Measurements from ENCODE around the gene DLL4.

Gene DLL4

DNA sequence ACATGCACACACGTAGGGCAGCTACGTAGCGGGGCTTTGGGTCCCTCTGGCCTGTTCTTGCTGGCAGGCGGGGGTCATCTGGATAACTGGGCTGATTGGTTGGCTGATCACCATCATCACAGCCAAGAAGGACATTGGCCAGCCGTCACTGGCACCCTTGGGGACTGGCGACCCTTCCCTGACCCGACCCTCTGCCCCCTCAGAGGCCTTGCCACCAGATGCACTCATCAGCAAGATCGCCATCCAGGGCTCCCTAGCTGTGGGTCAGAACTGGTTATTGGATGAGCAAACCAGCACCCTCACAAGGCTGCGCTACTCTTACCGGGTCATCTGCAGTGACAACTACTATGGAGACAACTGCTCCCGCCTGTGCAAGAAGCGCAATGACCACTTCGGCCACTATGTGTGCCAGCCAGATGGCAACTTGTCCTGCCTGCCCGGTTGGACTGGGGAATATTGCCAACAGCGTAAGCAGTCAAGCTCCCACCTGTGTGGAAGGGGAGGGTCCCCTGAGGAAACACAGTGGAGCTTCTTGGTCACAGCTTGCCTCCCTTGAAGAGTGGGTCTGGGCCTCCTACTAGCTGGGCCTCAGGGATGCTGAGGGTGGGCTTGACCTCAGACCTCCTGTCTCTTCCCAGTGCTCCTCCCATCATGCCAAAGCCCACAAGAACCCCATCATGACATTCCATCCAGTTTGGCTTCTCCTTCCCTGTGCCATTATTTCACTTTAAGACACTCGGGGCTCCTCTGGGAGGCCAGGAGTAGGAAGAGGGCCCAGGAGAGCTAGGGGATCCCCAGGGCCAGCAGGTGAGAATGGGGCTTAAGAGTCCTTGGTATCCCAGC, 2.4 kb downstream of the DLL4 start:
- no peak for DNase-seq (ENCODE audit: low read depth)
- TF ChIP-seq, protein P1, sequence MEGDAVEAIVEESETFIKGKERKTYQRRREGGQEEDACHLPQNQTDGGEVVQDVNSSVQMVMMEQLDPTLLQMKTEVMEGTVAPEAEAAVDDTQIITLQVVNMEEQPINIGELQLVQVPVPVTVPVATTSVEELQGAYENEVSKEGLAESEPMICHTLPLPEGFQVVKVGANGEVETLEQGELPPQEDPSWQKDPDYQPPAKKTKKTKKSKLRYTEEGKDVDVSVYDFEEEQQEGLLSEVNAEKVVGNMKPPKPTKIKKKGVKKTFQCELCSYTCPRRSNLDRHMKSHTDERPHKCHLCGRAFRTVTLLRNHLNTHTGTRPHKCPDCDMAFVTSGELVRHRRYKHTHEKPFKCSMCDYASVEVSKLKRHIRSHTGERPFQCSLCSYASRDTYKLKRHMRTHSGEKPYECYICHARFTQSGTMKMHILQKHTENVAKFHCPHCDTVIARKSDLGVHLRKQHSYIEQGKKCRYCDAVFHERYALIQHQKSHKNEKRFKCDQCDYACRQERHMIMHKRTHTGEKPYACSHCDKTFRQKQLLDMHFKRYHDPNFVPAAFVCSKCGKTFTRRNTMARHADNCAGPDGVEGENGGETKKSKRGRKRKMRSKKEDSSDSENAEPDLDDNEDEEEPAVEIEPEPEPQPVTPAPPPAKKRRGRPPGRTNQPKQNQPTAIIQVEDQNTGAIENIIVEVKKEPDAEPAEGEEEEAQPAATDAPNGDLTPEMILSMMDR (IDR thresholded peaks at IDR 0.05; ENCODE audit: insufficient read depth, low read depth, low read length, missing control alignments) = no peak
- H3K4me3 ChIP-seq (ENCODE audit: low read depth, low read length) = no peak overlapping the region

DNA sequence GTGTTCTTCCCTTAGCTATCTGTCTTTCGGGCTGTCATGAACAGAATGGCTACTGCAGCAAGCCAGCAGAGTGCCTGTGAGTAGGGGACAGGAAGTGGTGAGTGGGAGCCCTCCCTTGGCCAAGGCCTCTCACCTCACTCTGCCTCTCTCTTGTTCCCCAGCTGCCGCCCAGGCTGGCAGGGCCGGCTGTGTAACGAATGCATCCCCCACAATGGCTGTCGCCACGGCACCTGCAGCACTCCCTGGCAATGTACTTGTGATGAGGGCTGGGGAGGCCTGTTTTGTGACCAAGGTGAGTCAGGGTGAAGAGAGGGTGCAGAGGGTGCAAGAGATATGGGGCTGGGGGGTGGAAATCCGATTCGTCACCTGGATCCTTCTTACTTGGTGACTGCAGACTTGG, 3.0 kb downstream of the DLL4 start:
- peak; percentile 39 for DNase-seq (ENCODE audit: low read depth)
- no peak overlapping the region for H3K4me3 ChIP-seq (ENCODE audit: low read depth, low read length)
- TF ChIP-seq, protein P1 (IDR thresholded peaks at IDR 0.05; ENCODE audit: insufficient read depth, low read depth, low read length, missing control alignments) = no peak

DNA sequence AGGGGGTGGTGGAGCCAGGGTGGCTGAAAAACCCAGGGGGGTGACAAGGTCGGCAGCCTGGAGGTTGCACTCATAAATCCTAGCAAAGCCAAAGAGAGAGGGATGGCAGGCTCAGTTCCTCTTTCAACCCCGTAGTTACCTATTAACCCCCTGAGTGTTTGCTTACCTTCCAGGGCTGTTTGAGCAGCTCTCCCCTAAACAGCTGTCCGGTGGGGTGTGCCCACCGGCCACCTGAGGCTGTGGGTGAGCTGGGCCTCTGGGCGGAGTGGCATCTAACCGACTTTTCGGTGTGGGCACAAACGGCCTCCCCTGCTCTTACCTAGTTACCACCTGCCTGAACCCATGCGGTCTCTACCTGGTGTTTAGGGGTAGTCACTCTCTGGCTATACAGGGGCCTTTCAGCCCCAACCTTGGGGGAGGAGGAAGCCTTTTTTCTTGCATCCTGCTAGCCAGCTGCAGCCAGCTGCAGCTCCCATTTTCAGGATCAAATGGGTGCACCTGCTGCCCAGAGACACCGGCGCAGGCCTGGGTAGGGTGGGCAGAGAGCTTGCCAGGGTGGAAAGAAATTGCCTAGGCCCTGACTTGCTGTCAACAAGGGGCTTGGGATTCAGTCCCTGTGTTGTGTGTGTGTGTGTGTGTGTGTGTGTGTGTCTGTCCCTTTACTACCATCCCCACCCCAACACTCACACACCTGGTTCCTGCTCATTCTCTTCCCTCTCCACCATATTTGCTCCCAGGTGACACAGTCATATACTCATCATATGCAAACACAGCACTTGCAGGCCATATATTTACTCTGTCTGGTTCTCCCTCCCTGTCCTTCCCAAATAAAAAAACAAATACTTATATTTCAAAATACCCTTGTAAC, 3.7 kb downstream of the DLL4 start:
- TF ChIP-seq, protein P1 (IDR thresholded peaks at IDR 0.05; ENCODE audit: insufficient read depth, low read depth, low read length, missing control alignments) = no peak
- no peak for DNase-seq (ENCODE audit: low read depth)
- H3K4me3 ChIP-seq (ENCODE audit: low read depth, low read length) = no peak overlapping the region

DNA sequence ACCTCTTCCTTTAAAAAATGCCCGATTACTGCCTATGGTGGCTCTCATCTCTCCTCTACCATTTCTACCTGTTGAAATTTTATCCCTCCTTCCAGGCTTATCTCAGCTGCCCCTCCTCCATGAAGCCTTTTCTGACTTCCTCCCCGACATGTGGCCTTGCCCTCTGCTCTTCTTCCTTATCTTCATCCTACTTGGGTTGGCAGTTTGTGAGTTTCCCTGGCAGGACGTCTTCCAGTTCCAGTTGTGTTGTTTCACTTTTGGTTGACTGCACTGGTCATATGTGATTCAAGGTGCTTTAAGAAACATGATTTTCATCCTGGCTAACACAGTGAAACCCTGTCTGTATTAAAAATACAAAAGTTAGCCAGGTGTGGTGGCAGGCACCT, 4.4 kb downstream of the DLL4 start:
- no peak for DNase-seq (ENCODE audit: low read depth)
- TF ChIP-seq, protein P1 (IDR thresholded peaks at IDR 0.05; ENCODE audit: insufficient read depth, low read depth, low read length, missing control alignments) = no peak
- H3K4me3 ChIP-seq (ENCODE audit: low read depth, low read length) = no peak overlapping the region

DNA sequence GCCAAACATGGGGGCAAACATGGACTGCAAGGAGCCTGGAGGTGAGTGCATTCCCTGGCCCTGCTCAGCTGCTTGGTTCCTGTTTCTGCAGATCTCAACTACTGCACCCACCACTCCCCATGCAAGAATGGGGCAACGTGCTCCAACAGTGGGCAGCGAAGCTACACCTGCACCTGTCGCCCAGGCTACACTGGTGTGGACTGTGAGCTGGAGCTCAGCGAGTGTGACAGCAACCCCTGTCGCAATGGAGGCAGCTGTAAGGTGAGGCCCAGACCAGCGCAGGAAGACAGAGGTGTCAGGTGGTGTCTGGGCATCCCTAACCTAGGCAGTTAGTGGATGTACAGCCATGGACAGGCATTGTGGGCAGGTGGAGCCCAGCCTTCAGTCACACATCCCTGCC, 5.3 kb downstream of the DLL4 start:
- TF ChIP-seq, protein P1 (IDR thresholded peaks at IDR 0.05; ENCODE audit: insufficient read depth, low read depth, low read length, missing control alignments) = no peak
- no peak for DNase-seq (ENCODE audit: low read depth)

DNA sequence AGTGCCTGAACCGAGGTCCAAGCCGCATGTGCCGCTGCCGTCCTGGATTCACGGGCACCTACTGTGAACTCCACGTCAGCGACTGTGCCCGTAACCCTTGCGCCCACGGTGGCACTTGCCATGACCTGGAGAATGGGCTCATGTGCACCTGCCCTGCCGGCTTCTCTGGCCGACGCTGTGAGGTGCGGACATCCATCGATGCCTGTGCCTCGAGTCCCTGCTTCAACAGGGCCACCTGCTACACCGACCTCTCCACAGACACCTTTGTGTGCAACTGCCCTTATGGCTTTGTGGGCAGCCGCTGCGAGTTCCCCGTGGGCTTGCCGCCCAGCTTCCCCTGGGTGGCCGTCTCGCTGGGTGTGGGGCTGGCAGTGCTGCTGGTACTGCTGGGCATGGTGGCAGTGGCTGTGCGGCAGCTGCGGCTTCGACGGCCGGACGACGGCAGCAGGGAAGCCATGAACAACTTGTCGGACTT, 7.1 kb downstream of the DLL4 start:
- no peak overlapping the region for H3K4me3 ChIP-seq (ENCODE audit: low read depth, low read length)
- no peak for DNase-seq (ENCODE audit: low read depth)
- TF ChIP-seq, protein P1 (IDR thresholded peaks at IDR 0.05; ENCODE audit: insufficient read depth, low read depth, low read length, missing control alignments) = no peak

More for the DNA sequence above, 5.3 kb downstream of the DLL4 start:
- H3K4me3 ChIP-seq (ENCODE audit: low read depth, low read length) = no peak overlapping the region

All from GM12865 (cell line).